Gastrocnemius medialis (tissue), 4 donors: ENCODE results near the gene CEP112. TPM values are rescaled to one million over a fixed set of nuclear protein-coding genes. Genes with fewer than 3 reads are reported as not detected.

Experiments used
- ATAC-seq, 2 donors: fragments of 150-250 bp; one replicate each; pipeline ENCODE4 v1.9.1; 2016
- DNase-seq, 2 donors: peaks; one replicate each; pipeline ENCODE4 v3.0.0-alpha.2; 2019
- H3K27ac ChIP-seq, 4 donors: fragments of 200-600 bp; sonication (generic); 1 replicate in 1 of 4; 2 replicates in 3 of 4; pipeline ENCODE4 v1.5.1; 2016 to 2018; ENCODE audit warnings: mild to moderate bottlenecking in 2 of 4, moderate library complexity in 1 of 4
- H3K27me3 ChIP-seq, 3 donors: fragments of 200-600 bp; sonication (generic) in 2 of 3; 1 replicate in 1 of 3; 2 replicates in 2 of 3; pipeline versions ENCODE4 v1.5.1 to v1.6.0; 2016 to 2019; ENCODE audit warnings: mild to moderate bottlenecking in 1 of 3, moderate library complexity in 1 of 3
- H3K36me3 ChIP-seq, 2 donors: fragments of 200-600 bp; sonication (generic) in 1 of 2; one replicate each; pipeline ENCODE4 v1.5.1; 2017 to 2018
- H3K4me1 ChIP-seq, 2 donors: fragments of 200-600 bp; sonication (generic) in 1 of 2; one replicate each; pipeline ENCODE4 v1.5.1; 2016 to 2017; ENCODE audit warnings: mild to moderate bottlenecking in 2 of 2
- H3K4me3 ChIP-seq, 4 donors: fragments of 200-600 bp; sonication (generic) in 3 of 4; 1 replicate in 1 of 4; 2 replicates in 3 of 4; pipeline ENCODE4 v1.5.1; 2016 to 2019; ENCODE audit warnings: mild to moderate bottlenecking in 2 of 4
- H3K9me3 ChIP-seq, 3 donors: fragments of 200-600 bp; sonication (generic) in 2 of 3; 1 replicate in 1 of 3; 2 replicates in 2 of 3; pipeline ENCODE4 v1.5.1; 2016 to 2019
- CTCF ChIP-seq, 5 experiments: fragments of 450-650 bp in 3 of 5; fragments of 200-600 bp in 2 of 5; sonication (generic) in 2 of 5; IDR thresholded peaks in 4 of 5; conservative IDR thresholded peaks in 1 of 5; 1 replicate in 4 of 5; 2 replicates in 1 of 5; pipeline ENCODE4 v1.5.1; 2016 to 2019; ENCODE audit warnings: antibody characterized with exemption in 5 of 5, mild to moderate bottlenecking in 3 of 5, moderate library complexity in 3 of 5
- POLR2A ChIP-seq, 2 donors: fragments of 450-650 bp; IDR thresholded peaks; one replicate each; pipeline ENCODE4 v1.6.1; 2017; ENCODE audit warnings: antibody characterized with exemption in 2 of 2, mild to moderate bottlenecking in 2 of 2, moderate library complexity in 2 of 2
- in situ Hi-C, 4 donors: fragments of 200-750 bp; cut with MboI; loops; one replicate each; pipeline versions ENCODE4 v1.15.0 to v1.8.0; 2017; ENCODE audit warnings: low sequenced_read_pairs in 4 of 4
- intact Hi-C: fragments of 100-400 bp; cut with DNase I; formaldehyde crosslinking; loops from one replicate; pipeline ENCODE4 v1.15.1; 2023; ENCODE audit warnings: low total_unique reads
- total RNA-seq, 4 donors: library from RNA; depleted of rRNA; stranded (reverse); fragments of >200 nt; gene quantifications; one replicate each; pipeline versions ENCODE4 v1.1.0 to v1.2.3, GENCODE V29; 2016

Gene CEP112
- total RNA-seq, 4 donors from 2014 or later: 6.1 to 8.7 (median 7.1) TPM

DNA sequence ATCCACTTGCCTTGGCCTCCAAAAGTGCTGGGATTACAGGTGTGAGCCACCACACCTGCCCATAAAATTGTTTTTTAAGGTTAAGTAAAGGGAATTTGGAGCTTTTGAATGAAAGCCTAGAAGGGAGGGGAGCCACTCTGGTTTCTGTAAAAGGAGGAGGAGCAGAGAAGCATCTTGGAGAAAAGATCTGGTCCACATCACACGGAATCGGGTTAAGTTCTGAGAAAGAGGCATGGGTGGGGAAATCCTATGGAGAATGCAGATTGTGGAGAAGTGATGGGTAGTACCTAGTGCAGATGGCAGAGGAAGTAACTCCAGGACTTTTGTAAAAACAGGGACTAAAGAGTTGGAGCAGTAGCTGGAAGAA is 18.3 kb upstream of the CEP112 start:
- Histone ChIP-seq H3K36me3 (no peaks in the 10 kb centered on the region), H3K27me3 (no peaks in the 10 kb centered on the region), H3K27ac (no peak overlapping the region), H3K9me3 (no peaks in the 10 kb centered on the region), H3K4me1 (no peaks in the 10 kb centered on the region), H3K4me3 (no peak overlapping the region)
- intact Hi-C loops (no loop called here), in situ Hi-C loops (no loop called here)
- ATAC-seq (no peak), DNase-seq (no peak)
- TF ChIP-seq POLR2A (IDR thresholded peaks at IDR 0.05): no peak

DNA sequence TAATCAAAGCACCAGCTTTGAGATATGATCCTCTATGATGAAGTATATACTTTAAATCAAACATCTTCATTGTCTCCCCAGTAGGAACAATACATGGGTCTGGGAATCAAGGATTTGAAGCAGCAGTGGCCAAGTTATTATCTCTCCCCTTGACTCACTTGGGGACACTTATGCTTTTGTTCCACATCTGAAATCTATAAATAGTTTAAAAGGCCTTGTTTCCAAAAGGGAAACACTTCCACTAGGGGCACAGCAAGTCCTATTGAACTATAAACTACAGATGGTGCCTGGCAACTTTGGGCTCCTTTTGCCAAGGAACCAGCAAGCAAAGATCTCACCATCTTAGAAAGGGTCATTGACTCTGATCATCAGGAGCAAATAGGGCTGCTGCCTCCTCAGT is 16.0 kb upstream of the CEP112 start:
- in situ Hi-C loops: no loop called here
- intact Hi-C loops: no loop called here
- Histone ChIP-seq H3K4me1 (no peaks in the 10 kb centered on the region), H3K27ac (no peak overlapping the region), H3K9me3 (no peaks in the 10 kb centered on the region), H3K27me3 (no peaks in the 10 kb centered on the region), H3K36me3 (no peaks in the 10 kb centered on the region), H3K4me3 (no peak overlapping the region)
- TF ChIP-seq CTCF (IDR thresholded peaks at IDR 0.05 in 4 of 5, conservative IDR thresholded peaks at IDR 0.05 in 1 of 5) (no peak), POLR2A (IDR thresholded peaks at IDR 0.05) (no peak)
- no peak for DNase-seq
- no peak for ATAC-seq

- TF ChIP-seq POLR2A (IDR thresholded peaks at IDR 0.05): no peak
- TF ChIP-seq CTCF (IDR thresholded peaks at IDR 0.05 in 4 of 5, conservative IDR thresholded peaks at IDR 0.05 in 1 of 5): no peak
- Histone ChIP-seq H3K9me3 (no peaks in the 10 kb centered on the region), H3K4me1 (no peaks in the 10 kb centered on the region), H3K36me3 (no peaks in the 10 kb centered on the region), H3K27ac (no peak overlapping the region), H3K27me3 (no peaks in the 10 kb centered on the region), H3K4me3 (no peak overlapping the region)
- in situ Hi-C loops (no loop called here), intact Hi-C loops (no loop called here)
- DNase-seq (no peak), ATAC-seq (no peak)
These were observed 11.5 kb upstream of the CEP112 start for GRCh38 chr17:66203274-66204015.

DNA sequence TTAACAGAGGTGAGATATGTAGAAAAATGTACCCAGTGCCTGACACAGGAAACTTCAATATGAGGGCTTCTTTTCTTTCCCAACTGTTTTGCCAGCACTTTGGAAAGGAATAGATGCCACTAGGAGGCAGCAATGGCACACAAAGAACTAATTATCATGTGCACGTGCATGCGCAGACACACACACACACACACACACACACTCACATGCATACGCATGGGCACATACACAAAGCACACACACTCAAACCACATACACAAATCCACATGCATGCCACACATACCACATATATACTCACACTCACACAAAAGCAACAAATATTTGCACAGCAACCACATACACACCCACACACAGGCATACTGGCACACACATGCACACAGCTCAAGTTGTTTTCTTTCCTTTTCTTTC is 8.8 kb upstream of the CEP112 start:
- in situ Hi-C loops: no loop called here
- ATAC-seq (no peak), DNase-seq (no peak)
- TF ChIP-seq POLR2A (IDR thresholded peaks at IDR 0.05) (no peak), CTCF (IDR thresholded peaks at IDR 0.05 in 4 of 5, conservative IDR thresholded peaks at IDR 0.05 in 1 of 5) (peak in 3 of 5 experiments; percentile 20 to 41 (median 30))
- Histone ChIP-seq H3K36me3 (no peaks in the 10 kb centered on the region), H3K9me3 (no peaks in the 10 kb centered on the region), H3K4me1 (no peaks in the 10 kb centered on the region), H3K27ac (no peak overlapping the region), H3K4me3 (no peak overlapping the region), H3K27me3 (no peaks in the 10 kb centered on the region)
- intact Hi-C loops: no loop called here

DNA sequence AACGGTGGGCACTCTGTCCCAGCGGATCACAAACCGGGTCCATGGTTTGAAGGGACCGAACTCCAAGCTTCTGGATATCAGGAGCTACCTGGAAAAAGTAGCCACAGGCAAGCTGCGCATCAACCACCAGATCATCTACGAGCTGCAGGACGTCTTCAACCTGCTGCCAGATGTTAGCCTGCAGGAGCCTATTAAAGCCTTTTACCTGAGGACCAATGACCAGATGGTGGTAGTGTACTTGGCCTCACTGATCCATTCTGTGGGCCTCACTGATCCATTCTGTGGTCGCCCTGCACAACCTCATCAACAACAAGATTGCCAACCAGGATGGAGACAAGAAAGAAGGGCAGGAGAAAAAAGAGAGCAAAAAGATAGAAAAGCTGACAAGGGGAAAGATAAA is 6.3 kb upstream of the CEP112 start:
- DNase-seq: no peak
- Histone ChIP-seq H3K9me3 (no peaks in the 10 kb centered on the region), H3K27ac (no peak overlapping the region), H3K36me3 (no peaks in the 10 kb centered on the region), H3K4me3 (no peak overlapping the region), H3K4me1 (no peaks in the 10 kb centered on the region), H3K27me3 (no peaks in the 10 kb centered on the region)
- TF ChIP-seq POLR2A (IDR thresholded peaks at IDR 0.05) (no peak), CTCF (IDR thresholded peaks at IDR 0.05 in 4 of 5, conservative IDR thresholded peaks at IDR 0.05 in 1 of 5) (no peak)
- no peak for ATAC-seq
- in situ Hi-C loops: no loop called here
- intact Hi-C loops: no loop called here
